SK-N-MC (cell line): ENCODE measurements around the gene GNAO1.

Experiments
- DNase-seq: peaks from one replicate; pipeline ENCODE4 v3.0.0-alpha.2; 2011; ENCODE audit warnings: low read depth, low spot score
- H3K27ac ChIP-seq: fragments of 200-600 bp; sonication (generic); 2 replicates; pipeline ENCODE4 v1.5.1; 2016; ENCODE audit warnings: mixed run types
- H3K36me3 ChIP-seq: fragments of 200-600 bp; sonication (generic); 2 replicates; pipeline ENCODE4 v1.6.1; 2017; ENCODE audit warnings: antibody characterized with exemption, low read length, mixed read lengths; ENCODE audit not compliant: insufficient read depth
- H3K4me3 ChIP-seq: fragments of 200-600 bp; sonication (generic); 2 replicates; pipeline ENCODE4 v1.5.1; 2016
- H3K9ac ChIP-seq: fragments of 200-600 bp; sonication (generic); 2 replicates; pipeline ENCODE4 v1.8.0; 2017; ENCODE audit warnings: mixed run types, mixed read lengths; ENCODE audit not compliant: insufficient read length
- H3K9me3 ChIP-seq: fragments of 200-600 bp; sonication (generic); 2 replicates; pipeline ENCODE4 v1.6.1; 2017; ENCODE audit warnings: low read depth, mild to moderate bottlenecking, antibody characterized with exemption, low read length, moderate library complexity, mixed read lengths
- EZH2 ChIP-seq: fragments of 200-600 bp; sonication (generic); IDR thresholded peaks from one replicate; pipeline ENCODE4 v1.6.1; 2017; ENCODE audit warnings: antibody characterized with exemption
- FOXP2 ChIP-seq: optimal IDR thresholded peaks from 2 replicates; pipeline ENCODE3; 2011; ENCODE audit warnings: mild to moderate bottlenecking, moderate library complexity; ENCODE audit not compliant: insufficient read depth; ENCODE audit errors: extremely low read length, control extremely low read depth
- POLR2AphosphoS5 ChIP-seq: IDR thresholded peaks from 2 replicates; pipeline ENCODE4 v1.6.1; 2012; ENCODE audit warnings: mild to moderate bottlenecking, low read depth, low read length, borderline replicate concordance

GNAO1 gene

GRCh38 chr16:56255904-56256303 lies 64.6 kb downstream of the GNAO1 start:
- Histone ChIP-seq H3K9ac (no peak overlapping the region), H3K27ac (no peak overlapping the region), H3K9me3 (no peaks in the 10 kb centered on the region), H3K4me3 (no peak overlapping the region), H3K36me3 (no peaks in the 10 kb centered on the region)
- TF ChIP-seq EZH2 (no peak), FOXP2 (no peak), POLR2AphosphoS5 (no peak)
- no peak for DNase-seq

GRCh38 chr16:56257239-56257638 lies 66.0 kb downstream of the GNAO1 start:
- H3K9me3 ChIP-seq = no peaks in the 10 kb centered on the region
- DNase-seq = no peak
- no peak overlapping the region for H3K9ac ChIP-seq
- no peaks in the 10 kb centered on the region for H3K36me3 ChIP-seq
- TF ChIP-seq POLR2AphosphoS5 (no peak), FOXP2 (no peak), EZH2 (no peak)
- H3K27ac ChIP-seq = no peak overlapping the region
- H3K4me3 ChIP-seq = no peak overlapping the region

- Histone ChIP-seq H3K9ac (no peak overlapping the region), H3K27ac (no peak overlapping the region), H3K9me3 (no peaks in the 10 kb centered on the region), H3K4me3 (no peak overlapping the region), H3K36me3 (no peaks in the 10 kb centered on the region)
- no peak for DNase-seq
- TF ChIP-seq EZH2 (no peak), POLR2AphosphoS5 (no peak), FOXP2 (no peak)
Measured at GRCh38 chr16:56257666-56258342, 66.5 kb downstream of the GNAO1 start.

GRCh38 chr16:56258508-56259424 lies 67.5 kb downstream of the GNAO1 start:
- no peak overlapping the region for H3K9ac ChIP-seq
- no peak for DNase-seq
- TF ChIP-seq EZH2 (no peak), FOXP2 (no peak), POLR2AphosphoS5 (no peak)

GRCh38 chr16:56259425-56259779 lies 68.1 kb downstream of the GNAO1 start:
- TF ChIP-seq POLR2AphosphoS5 (no peak), EZH2 (no peak), FOXP2 (no peak)
- H3K9me3 ChIP-seq = no peaks in the 10 kb centered on the region
- no peak overlapping the region for H3K4me3 ChIP-seq
- no peaks in the 10 kb centered on the region for H3K36me3 ChIP-seq
- no peak for DNase-seq
- no peak overlapping the region for H3K9ac ChIP-seq
- H3K27ac ChIP-seq = no peak overlapping the region

More at GRCh38 chr16:56258508-56259424, 67.5 kb downstream of the GNAO1 start:
- H3K9me3 ChIP-seq = no peaks in the 10 kb centered on the region
- no peak overlapping the region for H3K27ac ChIP-seq
- H3K4me3 ChIP-seq = no peak overlapping the region
- no peaks in the 10 kb centered on the region for H3K36me3 ChIP-seq

- no peak for DNase-seq
Measured at GRCh38 chr16:56260378-56261160, 69.3 kb downstream of the GNAO1 start.

GRCh38 chr16:56261656-56262055 lies 70.4 kb downstream of the GNAO1 start:
- H3K9me3 ChIP-seq = no peaks in the 10 kb centered on the region
- no peak overlapping the region for H3K9ac ChIP-seq
- H3K27ac ChIP-seq = no peak overlapping the region
- TF ChIP-seq POLR2AphosphoS5 (no peak), EZH2 (no peak), FOXP2 (no peak)
- H3K36me3 ChIP-seq = no peaks in the 10 kb centered on the region
- H3K4me3 ChIP-seq = no peak overlapping the region
- DNase-seq = no peak

More at GRCh38 chr16:56260378-56261160, 69.3 kb downstream of the GNAO1 start:
- TF ChIP-seq EZH2 (no peak), POLR2AphosphoS5 (no peak), FOXP2 (no peak)
- Histone ChIP-seq H3K27ac (no peak overlapping the region), H3K9ac (no peak overlapping the region), H3K9me3 (no peaks in the 10 kb centered on the region), H3K36me3 (no peaks in the 10 kb centered on the region), H3K4me3 (no peak overlapping the region)

GRCh38 chr16:56262148-56262547 lies 70.9 kb downstream of the GNAO1 start:
- H3K27ac ChIP-seq = no peak overlapping the region
- H3K4me3 ChIP-seq = no peak overlapping the region

More at GRCh38 chr16:56262148-56262547, 70.9 kb downstream of the GNAO1 start:
- DNase-seq = no peak
- no peak for TF ChIP-seq FOXP2
- no peak for TF ChIP-seq POLR2AphosphoS5
- TF ChIP-seq EZH2 = no peak
- H3K9me3 ChIP-seq = no peaks in the 10 kb centered on the region
- H3K9ac ChIP-seq = no peak overlapping the region
- H3K36me3 ChIP-seq = no peaks in the 10 kb centered on the region
